HG03521 (cell line): ENCODE data around the gene LCA5L.
"Not testable (repeated sequence)": the region's sequence is repeated elsewhere in the genome, so short reads cannot be mapped to it uniquely, and the experiment has no call there.

Experiments
- ATAC-seq: cut with Tn5 transposase; IDR thresholded peaks from one replicate; pipeline ENCODE4 v1.9.1; 2021; ENCODE audit warnings: mild to moderate bottlenecking, moderate library complexity; ENCODE audit not compliant: unreplicated experiment

Gene LCA5L

DNA sequence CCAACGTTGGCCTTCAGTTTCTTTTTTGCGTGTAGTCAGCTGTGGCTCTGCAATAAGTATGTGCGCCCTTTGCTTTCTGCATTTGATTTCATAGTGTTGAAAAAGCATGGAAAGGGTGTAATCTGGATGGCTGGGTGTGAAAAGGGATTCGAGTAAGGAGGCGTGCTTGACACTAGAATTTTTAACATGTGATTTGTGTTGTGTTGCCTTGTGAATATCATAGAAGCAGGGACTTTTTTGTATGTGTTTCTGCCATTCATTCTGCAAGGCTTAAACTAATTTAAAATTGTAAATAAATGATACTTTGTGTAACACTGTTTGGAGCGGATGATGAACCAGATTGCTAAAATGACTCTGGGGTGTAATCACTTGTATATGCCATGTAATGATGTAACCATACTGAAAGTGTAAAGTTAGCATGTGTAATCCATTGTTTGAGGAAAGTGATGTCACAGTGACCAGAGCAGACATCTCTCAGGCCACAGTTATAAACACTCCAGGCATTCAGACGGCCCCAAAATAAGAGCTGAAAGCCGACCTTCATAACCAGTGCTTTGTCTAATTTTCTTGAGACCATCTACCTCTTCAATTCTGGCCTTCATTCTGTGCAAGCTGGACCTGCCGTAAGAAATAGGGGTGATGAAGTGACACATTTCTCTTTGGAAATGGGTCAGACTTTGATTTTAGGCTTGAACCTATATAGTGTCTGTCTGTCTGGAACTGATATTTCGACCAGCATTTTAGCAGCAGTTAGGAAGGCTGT lies 6.8 kb upstream of the LCA5L start:
- no peak for ATAC-seq

DNA sequence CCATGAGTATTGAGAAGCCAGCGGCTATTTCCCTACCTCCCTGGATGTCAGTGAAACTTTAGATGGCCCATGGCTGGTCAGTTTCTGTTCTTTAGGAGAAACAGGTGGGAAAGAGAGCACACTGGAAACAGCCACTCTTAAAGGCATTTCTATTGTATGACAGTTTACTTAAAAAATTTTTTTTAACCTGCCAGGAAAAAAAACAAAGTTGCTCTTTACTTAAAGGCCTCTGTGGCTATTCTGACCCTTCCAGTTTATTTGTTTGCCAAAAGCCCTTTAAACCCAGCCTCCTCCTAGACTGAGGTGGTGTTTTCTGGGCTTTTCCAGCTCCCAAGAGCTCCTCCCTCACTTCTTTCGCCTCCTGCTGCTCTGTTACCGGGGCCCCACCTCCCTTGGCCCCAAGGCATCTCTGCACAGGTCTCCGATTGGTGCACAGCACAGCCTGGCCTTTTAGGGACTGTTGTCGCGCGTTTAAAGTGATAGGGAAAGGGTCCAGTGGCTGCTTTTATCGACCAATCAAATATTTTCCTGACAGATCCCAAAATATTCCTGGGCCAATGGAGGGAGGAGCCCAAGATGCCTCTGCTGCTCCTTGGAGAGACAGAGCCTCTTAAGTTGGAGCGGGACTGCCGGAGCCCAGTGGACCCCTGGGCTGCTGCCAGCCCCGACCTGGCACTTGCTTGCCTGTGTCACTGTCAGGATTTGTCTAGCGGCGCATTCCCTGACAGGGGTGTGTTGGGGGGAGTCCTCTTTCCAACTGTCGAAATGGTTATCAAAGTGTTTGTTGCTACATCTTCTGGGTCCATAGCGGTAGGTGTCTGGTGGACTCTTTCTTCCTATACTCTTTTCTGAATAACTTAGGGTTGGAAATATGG lies 6.0 kb upstream of the LCA5L start, which contains the start of gene SH3BGR:
Gene SH3BGR, plus strand, starts transcription at position 639 of the 875 bp plus-strand sequence. Its CDS starts 127 bp downstream, at position 766.
- ATAC-seq, result no peak

DNA sequence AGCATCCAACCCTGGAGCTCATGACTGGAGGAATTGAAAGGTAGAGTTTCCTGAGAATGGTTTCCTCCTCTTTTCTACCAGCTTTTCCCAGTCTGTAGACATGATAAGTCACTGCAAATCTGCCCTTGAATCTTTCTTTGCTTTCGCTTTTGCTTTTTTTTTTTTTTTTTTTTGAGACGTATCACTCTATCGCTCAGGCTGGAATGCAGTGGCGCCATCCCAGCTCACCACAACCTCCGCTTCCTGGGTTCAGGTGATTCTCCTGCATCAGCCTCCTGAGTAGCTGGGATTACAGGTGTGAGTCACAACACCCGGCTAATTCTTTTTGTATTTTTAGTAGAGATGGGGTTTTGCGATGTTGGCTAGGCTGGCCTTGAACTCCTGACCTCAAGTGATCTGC lies 1.7 kb upstream of the LCA5L start:
- ATAC-seq, result no peak

- ATAC-seq, result no peak
Observed at GRCh38 chr21:39444421-39445180, 977 bp downstream of the LCA5L start.

DNA sequence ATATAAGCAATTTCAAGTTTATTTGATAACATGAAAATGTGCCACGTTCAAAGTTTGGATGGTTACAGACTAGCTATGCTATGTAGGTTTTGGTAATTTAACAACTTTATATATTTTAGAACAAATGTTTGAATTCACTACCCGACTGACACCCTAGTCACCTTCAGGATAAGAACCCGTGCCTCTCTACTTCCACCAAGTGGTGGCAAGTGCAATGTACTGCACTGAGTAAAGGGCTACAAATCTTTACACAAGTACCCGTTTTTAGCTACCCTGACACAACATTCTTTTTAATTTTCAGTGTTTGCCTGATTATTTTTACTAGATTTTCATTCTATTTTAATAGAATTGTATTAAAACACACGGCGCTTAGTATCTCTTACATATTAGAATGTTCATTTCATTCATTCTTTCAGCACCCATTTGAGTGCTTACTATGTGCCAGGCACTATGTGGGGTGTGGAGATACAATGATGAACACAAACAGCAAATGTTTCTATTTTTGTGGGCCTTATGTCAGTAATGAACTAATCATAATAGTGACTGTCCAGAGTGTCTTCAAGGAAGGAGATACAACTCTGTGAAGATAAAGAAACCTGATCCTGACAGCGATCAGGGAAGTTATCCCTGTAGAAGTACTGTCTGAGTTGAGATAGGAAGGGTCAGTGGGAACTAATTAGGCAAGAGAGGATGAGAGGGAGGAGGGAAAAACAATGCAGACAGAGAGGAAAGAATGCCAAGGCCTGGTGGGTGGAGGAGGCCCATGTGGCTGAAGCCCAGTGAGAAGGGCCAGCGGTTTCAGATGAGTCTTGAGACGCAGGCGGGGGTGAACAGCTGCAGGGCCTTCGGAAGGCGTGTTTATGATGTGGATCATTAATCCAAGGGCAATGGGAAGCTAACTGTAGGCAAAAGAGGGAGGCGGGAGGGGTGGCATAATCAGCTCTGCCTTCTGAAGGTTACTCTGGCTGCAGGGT lies 3.8 kb downstream of the LCA5L start:
- ATAC-seq, result no peak

DNA sequence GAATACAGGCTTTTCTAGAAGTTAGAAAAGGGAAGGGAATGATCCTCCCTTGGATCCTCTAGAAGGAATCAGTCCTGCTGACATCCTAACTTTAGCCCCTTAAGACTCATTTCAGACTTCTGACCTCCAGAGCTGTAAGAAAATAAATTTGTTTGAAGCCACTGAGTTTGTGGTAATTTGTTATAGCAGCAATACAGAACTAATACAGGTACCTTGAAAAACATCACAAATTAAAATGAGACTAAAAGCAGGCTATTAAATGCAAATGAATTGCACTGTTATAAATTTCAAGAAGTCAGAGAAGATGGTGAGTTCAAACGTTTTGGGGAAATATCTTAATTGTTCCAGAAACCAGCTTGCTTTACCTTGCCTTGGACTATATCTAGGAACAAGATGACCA lies 6.3 kb downstream of the LCA5L start:
- no peak for ATAC-seq

- ATAC-seq, result no peak
Observed at GRCh38 chr21:39434950-39435349, 10.6 kb downstream of the LCA5L start.

- ATAC-seq, result no peak
Observed at GRCh38 chr21:39430954-39431353, 14.6 kb downstream of the LCA5L start.

- no peak for ATAC-seq
Observed at GRCh38 chr21:39430457-39430856, 15.1 kb downstream of the LCA5L start.

DNA sequence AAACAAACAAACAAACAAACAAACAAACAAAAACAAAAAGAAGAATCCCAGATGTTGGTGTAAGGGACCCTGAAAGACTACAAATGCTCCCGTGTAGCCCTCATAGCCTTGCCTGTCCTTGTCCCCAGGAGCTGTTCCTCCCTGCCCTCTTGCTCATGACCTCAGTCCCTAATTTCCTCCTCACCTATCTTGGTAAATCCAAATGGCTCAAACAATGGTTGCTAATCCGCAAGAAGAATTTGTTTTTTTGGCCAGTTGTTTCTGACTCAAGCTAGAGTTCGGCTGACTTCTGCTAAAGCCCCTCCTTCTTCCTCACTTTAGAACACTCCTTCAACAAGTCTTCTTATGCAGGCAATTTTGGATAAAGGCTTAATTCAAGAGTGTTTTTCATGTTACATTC lies 15.6 kb downstream of the LCA5L start:
- ATAC-seq, result no peak

GRCh38 chr21:39429445-39429844 lies 16.1 kb downstream of the LCA5L start:
- no peak for ATAC-seq

DNA sequence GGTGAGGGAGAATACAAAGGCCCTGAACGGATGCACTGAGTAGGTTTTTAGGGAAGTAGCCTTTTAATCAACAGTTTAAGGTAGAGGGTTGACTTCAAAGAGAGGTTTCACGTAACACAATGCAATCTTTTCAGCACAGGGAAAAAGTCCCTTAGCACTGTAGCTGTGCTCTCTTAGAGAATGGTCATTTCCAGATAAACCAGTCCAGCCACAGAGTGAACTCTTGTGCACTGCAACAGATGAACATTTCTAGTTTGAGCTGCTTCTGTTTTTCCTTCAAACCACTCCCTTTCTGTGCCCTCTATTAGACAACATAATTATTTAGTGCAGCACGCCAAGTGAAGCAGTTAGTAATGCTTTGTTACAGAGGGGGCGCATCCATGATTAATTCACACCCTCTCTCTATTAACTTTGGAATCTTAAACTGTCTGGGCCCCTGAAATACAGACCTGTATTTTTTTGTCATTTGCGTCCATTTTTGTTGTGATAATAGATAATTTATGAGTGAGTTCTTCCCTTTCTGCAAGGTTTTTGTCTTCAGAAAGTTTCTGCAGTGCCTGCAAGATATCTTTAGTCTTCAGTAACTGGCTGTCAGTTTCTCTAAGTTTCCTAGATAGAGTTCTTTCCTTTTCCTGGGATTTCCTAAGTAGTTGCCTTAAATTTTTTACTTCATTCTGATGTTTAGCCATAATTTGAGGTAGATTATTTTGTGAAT lies 22.9 kb downstream of the LCA5L start:
- ATAC-seq, result no peak

- ATAC-seq, result not testable (repeated sequence)
Observed at GRCh38 chr21:39419204-39419603, 26.4 kb downstream of the LCA5L start.

GRCh38 chr21:39406065-39406464 lies 39.5 kb downstream of the LCA5L start:
- no peak for ATAC-seq

DNA sequence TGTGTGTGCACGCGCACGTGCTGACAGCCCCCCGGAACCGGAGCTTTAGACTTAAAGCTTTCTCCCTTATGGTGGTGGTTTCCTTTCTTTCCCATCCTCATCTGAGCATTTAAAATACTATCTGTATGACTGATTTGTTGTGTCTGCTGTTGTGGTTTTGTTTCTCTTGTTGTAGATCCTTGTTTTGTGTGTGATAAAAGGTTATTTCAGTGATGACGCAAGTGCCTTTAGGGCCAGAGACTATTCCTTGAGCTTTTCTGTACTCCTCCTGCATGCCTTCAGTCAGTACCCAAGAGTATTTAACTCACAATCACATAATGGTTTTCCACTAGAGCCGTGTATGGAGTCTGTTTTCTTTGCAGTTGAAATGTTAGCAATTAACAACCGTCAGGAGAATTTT lies 45.4 kb downstream of the LCA5L start:
- ATAC-seq, result no peak

GRCh38 chr21:39397646-39398385 lies 47.8 kb downstream of the LCA5L start:
- ATAC-seq, result no peak

GRCh38 chr21:39392981-39393380 lies 52.6 kb downstream of the LCA5L start:
- ATAC-seq, result no peak

- ATAC-seq, result no peak
Observed at GRCh38 chr21:39390212-39390765, 55.3 kb downstream of the LCA5L start.

DNA sequence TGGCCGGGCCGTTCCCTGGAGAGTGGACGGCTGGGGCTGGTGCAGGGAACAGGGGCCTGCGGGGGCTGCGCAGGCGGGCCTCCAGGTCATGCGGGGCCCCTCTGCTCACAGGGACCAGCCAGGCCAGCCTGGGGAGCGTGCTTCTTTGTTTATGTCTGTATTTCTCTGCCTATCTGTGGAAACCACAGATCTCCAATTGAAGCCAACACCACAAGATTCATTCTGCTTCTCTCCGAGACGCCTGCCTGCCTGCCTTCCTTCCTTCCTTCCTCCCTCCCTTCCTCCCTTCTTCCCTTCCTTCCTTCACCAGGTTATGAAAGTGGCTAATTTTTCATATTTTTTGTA lies 56.8 kb downstream of the LCA5L start:
- ATAC-seq, result no peak
